K562 treated with DMSO at 1 percent for 4 hours (cell line): Measurements from ENCODE around the gene LRP4. TPM values are rescaled to one million over a fixed set of nuclear protein-coding genes. Genes with fewer than 3 reads are reported as not detected.

Source experiments
- total RNA-seq: library from RNA; unstranded; fragments of 300-600 nt; gene quantifications from 2 replicates; pipeline ENCODE4 v1.2.3, GENCODE V29; 2022; ENCODE audit not compliant: insufficient read depth

LRP4 gene
- not detected in 2 replicates for total RNA-seq

GRCh38 chr11:46918083-46918787 lies at the start of gene LRP4:
Gene LRP4 (minus strand): TSS chr11:46918550. CDS start chr11:46918379, 171 bp downstream.

GRCh38 chr11:46936138-46937110 lies 18.1 kb upstream of the LRP4 start, which contains the start of gene CSTPP1:
Gene CSTPP1 (plus strand): TSS chr11:46936761. CDS start chr11:46936806, 45 bp downstream.

GRCh38 chr11:46845740-46846509 lies 72.4 kb downstream of the LRP4 start, which contains the start of gene CKAP5:
Gene CKAP5 (minus strand): TSS chr11:46846280. CDS start chr11:46821231, 25,049 bp downstream.

Other genes starting within 250 kb of the LRP4 start
- 17.1 and 19.5 TPM in 2 replicates for gene ARHGAP1, start 217.9 kb downstream of the LRP4 start, total RNA-seq
- gene ZNF408, start 217.5 kb downstream of the LRP4 start, total RNA-seq = 13.9 and 20.2 TPM in 2 replicates
- not detected in 2 replicates for gene F2, start 199.3 kb downstream of the LRP4 start, total RNA-seq
- 55.7 and 60.6 TPM in 2 replicates for gene CKAP5, start 72.3 kb downstream of the LRP4 start, total RNA-seq
- gene CSTPP1, start 18.2 kb upstream of the LRP4 start, total RNA-seq = 15.5 and 22.9 TPM in 2 replicates